GM10266 (cell line): Measurements from ENCODE around the gene ZNF503.

Experiments used
- DNase-seq: peaks from one replicate; pipeline ENCODE4 v3.0.0; 2012; ENCODE audit errors: extremely low spot score
- CTCF ChIP-seq: IDR thresholded peaks from 2 replicates; pipeline ENCODE4 v1.5.1; 2012; ENCODE audit warnings: mild to moderate bottlenecking, low read depth; ENCODE audit not compliant: control insufficient read depth, insufficient read depth; ENCODE audit errors: missing control alignments

Gene ZNF503

GRCh38 chr10:75431180-75432111 lies 29.9 kb upstream of the ZNF503 start, which contains the start of gene LRMDA:
Gene LRMDA, plus strand, starts transcription at chr10:75431624.
- TF ChIP-seq CTCF = no peak
- no peak for DNase-seq

- DNase-seq = no peak
- TF ChIP-seq CTCF = no peak
Measured at GRCh38 chr10:75430000-75430763, 28.6 kb upstream of the ZNF503 start.

GRCh38 chr10:75429159-75429827 lies 27.7 kb upstream of the ZNF503 start:
- TF ChIP-seq CTCF = no peak
- DNase-seq = no peak

- no peak for DNase-seq
- no peak for TF ChIP-seq CTCF
Measured at GRCh38 chr10:75428434-75429158, 27.0 kb upstream of the ZNF503 start.

DNA sequence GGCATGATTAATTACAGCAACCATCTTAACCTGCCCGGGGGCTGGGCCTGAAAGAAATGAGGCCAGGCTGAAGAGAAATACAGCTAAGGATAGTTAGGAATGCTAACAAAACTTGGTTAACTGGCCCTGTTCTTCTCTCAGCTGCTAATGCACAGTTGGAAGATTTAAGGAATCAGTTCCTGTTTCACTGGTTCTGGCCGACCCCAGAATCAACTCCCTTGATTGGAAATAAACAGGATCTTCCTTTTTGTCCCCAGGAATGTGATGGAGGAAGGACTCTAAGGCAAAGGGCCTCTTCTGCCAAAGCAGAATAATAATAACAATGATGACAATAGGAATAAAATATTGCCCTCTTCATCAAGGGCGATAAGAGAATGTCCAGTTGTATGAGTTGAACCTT lies 26.4 kb upstream of the ZNF503 start:
- no peak for DNase-seq
- TF ChIP-seq CTCF = no peak

DNA sequence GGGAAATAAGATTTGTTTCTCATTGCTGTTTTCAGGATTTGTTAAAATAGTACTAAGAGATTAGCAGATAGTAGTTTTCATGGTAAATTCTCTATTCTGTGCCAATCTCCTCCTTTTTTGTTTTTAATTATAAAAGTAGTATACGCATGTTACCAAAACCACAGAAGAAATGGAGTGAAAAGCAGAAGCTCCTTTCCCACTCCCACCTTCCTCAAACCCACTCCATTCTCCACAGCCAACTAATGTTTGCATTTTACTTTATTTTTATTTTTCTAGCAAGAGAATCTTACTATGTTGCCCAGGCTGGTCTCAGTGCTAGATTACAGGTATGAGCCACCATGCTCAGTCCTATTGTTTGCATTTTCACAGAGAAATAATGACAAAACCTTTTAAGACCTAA lies 25.3 kb upstream of the ZNF503 start:
- DNase-seq = no peak
- TF ChIP-seq CTCF = no peak
